Activated CD8-positive, alpha-beta T cell treated with anti-CD3 and anti-CD28 coated beads for 36 hours (primary cell): ENCODE measurements around the gene MAEA. TPM values are rescaled to one million over a fixed set of nuclear protein-coding genes. Genes with fewer than 3 reads are reported as not detected.

ENCODE experiments used
- ATAC-seq: fragments of 200-7000 bp; cut with Tn5 transposase; one replicate; pipeline ENCODE4 v1.10.0; 2021; ENCODE audit warnings: mild to moderate bottlenecking, moderate library complexity
- CTCF ChIA-PET: fragments of 350-600 bp; sonication (Branson Sonifier 250); formaldehyde crosslinking; loops from one replicate; lab custom pipeline; 2021; ENCODE audit warnings: antibody characterized with exemption; lab: Charles Lee
- POLR2A ChIA-PET: fragments of 350-600 bp; sonication (Branson Sonifier 250); formaldehyde crosslinking; loops from one replicate; lab custom pipeline; 2021; ENCODE audit warnings: antibody characterized with exemption; lab: Charles Lee
- DNase-seq: peaks from one replicate; pipeline ENCODE4 v3.0.0-alpha.2; 2020
- H3K27ac Mint-ChIP-seq: one replicate; pipeline ENCODE4 v1.8.0; 2021; ENCODE audit warnings: mild to moderate bottlenecking, mixed read lengths
- H3K27me3 Mint-ChIP-seq: one replicate; pipeline ENCODE4 v1.8.0; 2021; ENCODE audit warnings: mixed read lengths
- H3K36me3 Mint-ChIP-seq: one replicate; pipeline ENCODE4 v1.8.0; 2021; ENCODE audit warnings: low read depth, mixed read lengths
- H3K4me1 Mint-ChIP-seq: one replicate; pipeline ENCODE4 v1.8.0; 2021; ENCODE audit warnings: low read depth, mixed read lengths
- H3K4me3 Mint-ChIP-seq: one replicate; pipeline ENCODE4 v1.8.0; 2021; ENCODE audit warnings: mild to moderate bottlenecking, moderate library complexity, mixed read lengths
- H3K9me3 Mint-ChIP-seq: one replicate; pipeline ENCODE4 v1.8.0; 2021; ENCODE audit warnings: mixed read lengths
- intact Hi-C: fragments of 100-400 bp; cut with micrococcal nuclease; formaldehyde crosslinking; loops from one replicate; pipeline ENCODE4 v1.10.0; 2022
- total RNA-seq, 2 experiments: library from RNA; stranded (reverse); gene quantifications; one replicate each; pipeline ENCODE4 v1.2.3, GENCODE V29; 2021
- TF ChIP-seq, protein P1 (sequence below): fragments of 200-600 bp; IDR thresholded peaks from one replicate; pipeline ENCODE4 v1.8.0; 2022; ENCODE audit warnings: antibody characterized with exemption, mild to moderate bottlenecking

The MAEA gene
- total RNA-seq, 2 experiments from 2014 or later, result 32.3 to 37.0 TPM

DNA sequence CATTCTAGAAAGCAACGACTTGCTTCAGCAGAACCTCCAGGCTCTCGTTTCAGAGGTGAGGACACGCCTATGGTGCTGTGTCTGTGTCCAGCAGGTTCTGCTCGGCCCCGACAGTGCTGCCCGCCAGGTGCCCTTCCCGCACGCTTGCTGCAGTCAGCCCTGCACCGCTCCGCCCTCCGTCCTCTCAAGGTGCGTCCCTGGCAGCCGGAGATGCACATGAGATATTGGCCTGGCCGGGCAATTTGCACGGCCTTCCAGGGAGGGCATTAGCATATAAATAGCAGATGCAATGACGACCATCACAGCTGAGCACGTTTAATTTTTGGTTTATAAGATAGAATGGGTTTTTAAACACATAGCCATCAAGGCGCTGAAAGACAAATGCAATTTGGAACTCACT is 71.7 kb downstream of the MAEA start:
- Mint-ChIP-seq H3K4me1 (no peaks in the 10 kb centered on the region), H3K9me3 (no peaks in the 10 kb centered on the region), H3K27ac (no peak overlapping the region), H3K4me3 (no peak overlapping the region), H3K36me3 (no peaks in the 10 kb centered on the region), H3K27me3 (no peaks in the 10 kb centered on the region)
- no peak for ATAC-seq
- ChIA-PET POLR2A (no interaction called here), CTCF (no interaction called here)
- no peak for DNase-seq
- TF ChIP-seq, protein P1, sequence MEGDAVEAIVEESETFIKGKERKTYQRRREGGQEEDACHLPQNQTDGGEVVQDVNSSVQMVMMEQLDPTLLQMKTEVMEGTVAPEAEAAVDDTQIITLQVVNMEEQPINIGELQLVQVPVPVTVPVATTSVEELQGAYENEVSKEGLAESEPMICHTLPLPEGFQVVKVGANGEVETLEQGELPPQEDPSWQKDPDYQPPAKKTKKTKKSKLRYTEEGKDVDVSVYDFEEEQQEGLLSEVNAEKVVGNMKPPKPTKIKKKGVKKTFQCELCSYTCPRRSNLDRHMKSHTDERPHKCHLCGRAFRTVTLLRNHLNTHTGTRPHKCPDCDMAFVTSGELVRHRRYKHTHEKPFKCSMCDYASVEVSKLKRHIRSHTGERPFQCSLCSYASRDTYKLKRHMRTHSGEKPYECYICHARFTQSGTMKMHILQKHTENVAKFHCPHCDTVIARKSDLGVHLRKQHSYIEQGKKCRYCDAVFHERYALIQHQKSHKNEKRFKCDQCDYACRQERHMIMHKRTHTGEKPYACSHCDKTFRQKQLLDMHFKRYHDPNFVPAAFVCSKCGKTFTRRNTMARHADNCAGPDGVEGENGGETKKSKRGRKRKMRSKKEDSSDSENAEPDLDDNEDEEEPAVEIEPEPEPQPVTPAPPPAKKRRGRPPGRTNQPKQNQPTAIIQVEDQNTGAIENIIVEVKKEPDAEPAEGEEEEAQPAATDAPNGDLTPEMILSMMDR, result no peak
- intact Hi-C loops, result no loop called here

DNA sequence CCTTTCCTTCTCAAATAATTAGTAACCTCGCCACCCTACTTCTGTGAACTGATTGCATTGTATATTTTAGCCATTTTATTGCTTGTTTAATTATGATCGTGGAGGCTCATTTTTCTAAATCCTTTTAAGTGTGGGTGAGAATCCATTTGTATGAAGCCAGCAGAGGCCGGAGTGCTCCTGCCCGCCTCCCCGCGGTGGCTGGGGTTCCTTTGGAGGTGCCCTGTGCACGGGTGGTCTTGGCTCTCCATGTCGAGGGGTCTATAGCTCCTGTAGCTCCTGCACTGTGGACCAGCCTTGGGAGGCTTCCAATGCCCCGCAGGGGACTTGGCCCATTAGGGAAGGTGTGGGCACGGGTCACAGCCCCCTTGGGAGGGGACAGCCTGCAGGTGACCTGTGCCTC is 72.4 kb downstream of the MAEA start:
- no peak overlapping the region for H3K4me3 Mint-ChIP-seq
- ATAC-seq (no peak), DNase-seq (no peak)
- no peaks in the 10 kb centered on the region for H3K4me1 Mint-ChIP-seq
- CTCF ChIA-PET, result no interaction called here
- no peaks in the 10 kb centered on the region for H3K36me3 Mint-ChIP-seq
- POLR2A ChIA-PET, result no interaction called here
- TF ChIP-seq, protein P1, result no peak
- no peaks in the 10 kb centered on the region for H3K9me3 Mint-ChIP-seq
- intact Hi-C loops, result no loop called here
- H3K27me3 Mint-ChIP-seq, result no peaks in the 10 kb centered on the region
- H3K27ac Mint-ChIP-seq, result no peak overlapping the region

DNA sequence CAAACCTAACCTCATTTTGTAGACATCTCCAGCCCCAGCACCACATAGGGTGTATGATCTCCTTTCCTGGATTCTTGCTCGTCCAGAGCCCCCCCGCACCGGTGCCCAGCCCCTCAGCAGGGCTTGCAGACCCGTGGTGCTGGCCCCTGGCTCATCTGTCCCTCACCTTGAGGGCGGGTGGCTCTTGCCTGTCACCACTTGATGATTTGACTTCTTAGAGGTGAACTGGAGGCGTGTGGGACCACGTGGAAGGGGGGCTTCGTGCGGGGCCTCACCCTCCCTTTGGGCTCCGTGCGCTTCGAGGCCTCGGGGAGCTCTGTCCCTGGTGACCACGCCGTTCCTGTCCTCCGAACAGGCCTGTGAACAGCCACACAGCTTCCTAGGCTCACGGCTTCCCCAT is 72.8 kb downstream of the MAEA start:
- no peaks in the 10 kb centered on the region for H3K4me1 Mint-ChIP-seq
- DNase-seq, result no peak
- no peaks in the 10 kb centered on the region for H3K27me3 Mint-ChIP-seq
- no peaks in the 10 kb centered on the region for H3K36me3 Mint-ChIP-seq
- intact Hi-C loops, result no loop called here
- H3K9me3 Mint-ChIP-seq, result no peaks in the 10 kb centered on the region
- TF ChIP-seq, protein P1, result no peak
- POLR2A ChIA-PET, result no interaction called here
- H3K27ac Mint-ChIP-seq, result no peak overlapping the region
- CTCF ChIA-PET, result no interaction called here
- H3K4me3 Mint-ChIP-seq, result no peak overlapping the region
- ATAC-seq, result no peak

DNA sequence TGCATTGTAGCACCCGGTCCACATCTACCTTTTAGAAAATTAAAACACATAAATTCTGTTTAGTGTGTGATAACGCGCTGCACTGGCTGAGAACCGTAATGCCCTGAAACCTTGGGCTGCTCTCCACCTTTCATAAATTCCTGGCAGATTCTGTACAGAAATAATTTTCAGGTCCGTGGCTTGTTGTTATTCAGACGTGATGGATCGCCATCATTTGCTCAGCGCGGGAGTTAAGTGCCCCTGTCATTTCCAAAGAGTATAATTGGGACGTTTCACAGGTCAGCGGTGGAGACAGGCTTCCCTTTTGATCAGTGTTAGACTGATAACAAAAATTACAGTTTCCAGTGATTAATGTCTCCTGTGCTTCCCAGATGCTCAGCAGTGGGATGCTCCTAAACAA is 73.8 kb downstream of the MAEA start:
- ChIA-PET CTCF (no interaction called here), POLR2A (no interaction called here)
- no peak for ATAC-seq
- Mint-ChIP-seq H3K4me1 (no peaks in the 10 kb centered on the region), H3K27me3 (no peaks in the 10 kb centered on the region), H3K9me3 (no peaks in the 10 kb centered on the region), H3K4me3 (no peak overlapping the region), H3K36me3 (no peaks in the 10 kb centered on the region), H3K27ac (no peak overlapping the region)
- intact Hi-C loops, result no loop called here
- TF ChIP-seq, protein P1, result no peak
- DNase-seq, result no peak

DNA sequence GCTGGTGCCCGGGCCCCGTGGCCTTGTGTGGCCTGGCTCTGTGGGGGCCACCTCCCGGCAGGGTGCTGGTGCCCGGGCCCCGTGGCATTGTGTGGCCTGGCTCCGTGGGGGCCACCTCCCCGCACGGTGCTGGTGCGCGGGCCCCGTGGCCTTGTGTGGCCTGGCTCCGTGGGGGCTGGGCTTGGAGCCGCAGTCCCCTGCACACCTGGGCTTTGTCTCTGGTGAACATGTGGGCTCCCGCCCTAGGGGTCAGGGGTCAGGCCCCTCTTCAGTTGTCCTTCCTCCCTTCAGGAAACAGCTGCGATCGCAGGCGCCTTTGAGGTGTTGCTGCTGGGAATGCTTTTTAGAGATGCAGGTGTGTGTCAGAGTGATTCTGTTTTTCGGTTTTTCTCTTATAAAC is 74.5 kb downstream of the MAEA start:
- H3K4me3 Mint-ChIP-seq, result no peak overlapping the region
- DNase-seq (no peak), ATAC-seq (no peak)
- H3K9me3 Mint-ChIP-seq, result no peaks in the 10 kb centered on the region
- POLR2A ChIA-PET, result no interaction called here
- H3K27me3 Mint-ChIP-seq, result no peaks in the 10 kb centered on the region
- H3K36me3 Mint-ChIP-seq, result no peaks in the 10 kb centered on the region
- CTCF ChIA-PET, result interaction anchor here (1.6 kb wide), 1 partner anchor 8 kb away, joined by 4 read pairs; no protein-coding TSS in a partner anchor
- H3K4me1 Mint-ChIP-seq, result no peaks in the 10 kb centered on the region
- intact Hi-C loops, result no loop called here
- no peak overlapping the region for H3K27ac Mint-ChIP-seq
- TF ChIP-seq, protein P1, result no peak
